HG03521 (cell line): ENCODE results near the gene RNF41.

Source experiments
- ATAC-seq: cut with Tn5 transposase; IDR thresholded peaks from one replicate; pipeline ENCODE4 v1.9.1; 2021; ENCODE audit warnings: mild to moderate bottlenecking, moderate library complexity; ENCODE audit not compliant: unreplicated experiment

Gene RNF41

DNA sequence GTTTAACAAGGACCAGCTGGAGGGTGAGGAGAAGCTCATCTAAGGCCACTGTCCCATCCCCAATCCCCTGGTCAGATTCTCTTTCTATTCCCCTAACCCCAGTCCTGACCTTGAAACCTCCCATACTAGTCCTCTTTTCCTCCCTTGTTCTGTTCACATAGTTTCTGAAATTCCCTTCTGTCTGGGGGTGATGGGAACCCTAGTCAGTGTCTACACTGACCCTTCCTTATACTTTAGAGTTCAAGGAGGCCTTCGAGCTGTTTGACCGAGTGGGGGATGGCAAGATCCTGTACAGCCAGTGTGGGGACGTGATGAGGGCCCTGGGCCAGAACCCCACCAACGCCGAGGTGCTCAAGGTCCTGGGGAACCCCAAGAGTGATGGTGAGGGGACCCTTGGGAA lies 66.9 kb downstream of the RNF41 start:
- ATAC-seq, result no peak

DNA sequence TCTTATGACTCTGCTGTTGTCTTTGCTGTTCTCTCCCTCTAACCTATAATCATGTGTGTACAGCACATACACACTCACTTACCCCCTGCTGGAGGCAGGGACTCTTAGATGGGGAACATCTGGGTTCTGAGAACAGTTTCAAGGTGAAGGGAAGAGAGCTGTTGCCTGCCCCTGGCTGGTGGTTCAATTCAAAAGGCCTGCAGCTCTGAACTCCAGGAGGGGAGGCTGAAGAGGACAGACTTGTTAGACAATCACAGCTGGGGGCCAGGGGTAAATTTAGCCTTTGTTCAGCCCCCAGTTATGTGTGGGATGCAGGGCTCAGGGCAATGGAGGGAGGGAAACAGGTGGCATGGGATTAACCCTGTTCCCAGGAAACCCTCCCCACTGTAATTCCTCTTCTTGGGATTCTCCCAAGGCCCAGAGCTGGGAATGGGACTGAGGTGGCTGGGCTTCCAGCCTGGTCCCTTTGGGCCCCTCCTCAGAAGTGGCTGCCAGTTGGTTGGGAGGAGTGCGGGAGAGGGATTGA lies 67.4 kb downstream of the RNF41 start:
- no peak for ATAC-seq

DNA sequence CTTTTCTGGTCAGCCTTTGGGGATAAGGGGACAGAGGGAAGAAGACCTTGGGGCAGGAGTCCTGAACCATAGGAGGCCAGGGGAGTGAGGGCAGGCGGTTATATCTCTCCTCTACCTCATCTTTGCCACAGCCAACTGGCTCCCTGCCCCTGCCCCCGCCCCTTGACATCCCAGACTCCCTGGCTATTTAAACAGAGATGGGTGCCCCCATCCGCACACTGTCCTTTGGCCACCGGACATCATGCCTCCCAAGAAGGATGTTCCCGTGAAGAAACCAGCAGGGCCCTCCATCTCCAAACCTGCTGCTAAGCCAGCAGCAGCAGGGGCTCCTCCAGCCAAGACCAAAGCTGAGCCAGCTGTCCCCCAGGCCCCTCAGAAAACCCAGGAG lies 68.0 kb downstream of the RNF41 start:
- no peak for ATAC-seq

DNA sequence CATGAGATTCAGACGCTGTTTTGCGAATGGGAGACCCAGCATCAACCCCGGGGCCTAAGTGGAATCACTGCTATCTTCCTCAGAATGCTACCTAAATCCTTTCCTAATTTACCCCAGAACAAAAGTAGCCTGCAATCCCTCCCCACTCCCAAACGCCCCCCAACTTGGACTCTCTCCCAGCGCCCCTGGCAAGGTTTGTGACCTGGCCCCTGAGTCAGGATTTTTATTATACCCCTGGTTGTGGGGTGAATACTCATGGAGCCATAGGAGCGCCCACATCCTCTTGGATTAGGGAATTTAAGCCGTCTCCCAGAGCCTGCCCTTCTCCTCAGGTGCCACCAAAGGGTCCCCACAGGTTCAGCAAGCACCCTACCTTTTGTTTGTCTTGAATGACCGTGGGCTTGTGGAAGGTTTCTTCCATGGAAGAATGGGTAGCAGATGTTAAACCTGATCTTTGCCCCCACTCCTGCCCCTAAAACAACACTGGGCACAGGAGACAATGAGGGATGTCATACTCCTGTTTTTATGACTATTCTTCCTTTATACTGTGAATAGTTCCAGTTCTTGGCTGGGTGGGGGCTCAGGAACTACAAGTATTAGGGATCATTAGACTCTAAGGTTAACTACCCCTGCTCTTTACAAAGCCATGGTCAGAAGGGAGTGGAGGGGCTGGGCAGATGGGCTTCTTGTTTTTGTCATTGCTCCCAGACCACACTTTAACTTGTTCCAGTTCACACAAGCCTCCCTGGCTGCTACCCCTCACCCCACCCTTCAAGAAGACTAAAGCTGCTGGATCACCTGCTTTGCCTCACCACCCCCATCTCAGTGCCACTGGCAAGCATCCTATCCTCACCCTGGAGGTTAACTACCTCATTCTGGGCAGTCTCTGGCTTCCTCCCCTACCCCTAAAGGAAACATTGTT lies 68.7 kb downstream of the RNF41 start:
- ATAC-seq, result no peak
